Common myeloid progenitor, CD34-positive (primary cell): ENCODE data around the gene VPS29.

Source experiments
- CTCF ChIA-PET: fragments of 350-600 bp; sonication (Branson Sonifier 250); formaldehyde crosslinking; loops from one replicate; lab custom pipeline; 2021; ENCODE audit warnings: antibody characterized with exemption; lab: Charles Lee
- POLR2A ChIA-PET: fragments of 350-600 bp; sonication (Branson Sonifier 250); formaldehyde crosslinking; loops from one replicate; lab custom pipeline; 2021; ENCODE audit warnings: antibody characterized with exemption; lab: Charles Lee
- DNase-seq, 3 donors: peaks; one replicate each; pipeline versions ENCODE4 v3.0.0 to v3.0.0-alpha.2; 2013
- H3K27ac ChIP-seq, 2 experiments: 1 replicate in 1 of 2; 2 replicates in 1 of 2; pipeline ENCODE4 v1.7.0; 2013; ENCODE audit warnings: inconsistent platforms in 2 of 2, low read length in 2 of 2, mild to moderate bottlenecking in 2 of 2, low read depth in 1 of 2, moderate library complexity in 1 of 2; ENCODE audit not compliant: severe bottlenecking in 2 of 2, insufficient read depth in 1 of 2, poor library complexity in 1 of 2
- H3K27me3 ChIP-seq, 5 experiments: replicated peaks in 2 of 5; 1 replicate in 3 of 5; 2 replicates in 2 of 5; pipeline versions ENCODE4 v1.6.1 to v1.7.0; 2013; ENCODE audit warnings: low read length in 4 of 5, mild to moderate bottlenecking in 2 of 5, moderate library complexity in 2 of 5, inconsistent platforms in 1 of 5; ENCODE audit not compliant: insufficient read depth in 5 of 5, control insufficient read depth in 4 of 5
- H3K36me3 ChIP-seq, 4 experiments: 1 replicate in 2 of 4; 2 replicates in 2 of 4; pipeline versions ENCODE4 v1.6.1 to v1.7.0; 2013; ENCODE audit warnings: low read length in 3 of 4, control low read depth in 1 of 4, mild to moderate bottlenecking in 1 of 4; ENCODE audit not compliant: control insufficient read depth in 4 of 4, insufficient read depth in 4 of 4
- H3K4me1 ChIP-seq, 4 experiments: 1 replicate in 3 of 4; 2 replicates in 1 of 4; pipeline versions ENCODE4 v1.6.1 to v1.7.1; 2013; ENCODE audit warnings: low read length in 3 of 4, mild to moderate bottlenecking in 3 of 4, control low read depth in 1 of 4, inconsistent platforms in 1 of 4, moderate library complexity in 1 of 4; ENCODE audit not compliant: control insufficient read depth in 4 of 4, insufficient read depth in 4 of 4; ENCODE audit errors: control extremely low read depth in 1 of 4
- H3K4me3 ChIP-seq, 7 experiments: 1 replicate in 4 of 7; 2 replicates in 3 of 7; pipeline versions ENCODE4 v1.5.1 to v1.7.0; 2013; ENCODE audit warnings: mild to moderate bottlenecking in 7 of 7, low read length in 6 of 7, moderate library complexity in 6 of 7, inconsistent platforms in 2 of 7, low read depth in 2 of 7, control low read depth in 1 of 7; ENCODE audit not compliant: insufficient read depth in 4 of 7, control insufficient read depth in 1 of 7; ENCODE audit errors: extremely low read depth in 1 of 7
- H3K9me3 ChIP-seq, 5 experiments: 1 replicate in 4 of 5; 2 replicates in 1 of 5; pipeline versions ENCODE4 v1.6.1 to v1.7.1; 2013; ENCODE audit warnings: low read length in 4 of 5, mild to moderate bottlenecking in 2 of 5, inconsistent platforms in 1 of 5, low read depth in 1 of 5, moderate library complexity in 1 of 5; ENCODE audit not compliant: control insufficient read depth in 4 of 5, insufficient read depth in 2 of 5; ENCODE audit errors: control extremely low read depth in 1 of 5
- WGBS: methylation state at CpG from one replicate; pipeline ENCODE4 v1.1.5; 2013; ENCODE audit not compliant: insufficient coverage; 5-methylcytosine and 5-hydroxymethylcytosine counted together

Gene VPS29

GRCh38 chr12:110537605-110538409 lies 35.9 kb upstream of the VPS29 start:
- POLR2A ChIA-PET, result no interaction called here
- Histone ChIP-seq H3K27ac (no peak overlapping the region), H3K4me1 (no peaks in the 10 kb centered on the region), H3K4me3 (no peak overlapping the region), H3K27me3 (no peaks in the 10 kb centered on the region), H3K36me3 (peaks cover 29 to 77% (median 58%) of the 10 kb centered on the region in 4 experiments), H3K9me3 (no peaks in the 10 kb centered on the region)
- DNase-seq, result no peak
- CTCF ChIA-PET, result interaction anchor here (0.5 to 6.2 kb wide), 8 partner anchors 9 to 65 kb away, joined by 3 to 44 read pairs (median 5); no protein-coding TSS in a partner anchor
- 96% methylated on average over 9 of the region's 9 CpGs for WGBS

- Histone ChIP-seq H3K4me3 (no peak overlapping the region), H3K27me3 (no peaks in the 10 kb centered on the region), H3K27ac (no peak overlapping the region), H3K36me3 (peaks cover 34 to 75% (median 58%) of the 10 kb centered on the region in 4 experiments), H3K9me3 (no peaks in the 10 kb centered on the region), H3K4me1 (no peaks in the 10 kb centered on the region)
- DNase-seq, result no peak
- POLR2A ChIA-PET, result no interaction called here
- WGBS, result 88% methylated on average over 1 of the region's 4 CpGs
- CTCF ChIA-PET, result interaction anchor here (0.5 to 5.2 kb wide), 6 partner anchors 9 to 273 kb away, joined by 3 to 30 read pairs (median 4); no protein-coding TSS in a partner anchor
Measured at GRCh38 chr12:110536834-110537604, 35.1 kb upstream of the VPS29 start.

- POLR2A ChIA-PET, result interaction anchor here (1.1 kb wide), 1 partner anchor 10 kb away, joined by 3 read pairs; no protein-coding TSS in a partner anchor
- Histone ChIP-seq H3K4me3 (no peak overlapping the region), H3K27me3 (no peaks in the 10 kb centered on the region), H3K4me1 (no peaks in the 10 kb centered on the region), H3K36me3 (peaks cover 36 to 72% (median 62%) of the 10 kb centered on the region in 4 experiments), H3K9me3 (no peaks in the 10 kb centered on the region), H3K27ac (no peak overlapping the region)
- CTCF ChIA-PET, result interaction anchor here (0.8 to 3.4 kb wide), 4 partner anchors 9 to 66 kb away, joined by 3 to 21 read pairs (median 7); no protein-coding TSS in a partner anchor
- WGBS, result 100% methylated on average over 1 of the region's 6 CpGs
- DNase-seq, result no peak
Measured at GRCh38 chr12:110534811-110535210, 32.9 kb upstream of the VPS29 start.

- H3K9me3 ChIP-seq, result no peaks in the 10 kb centered on the region
- ChIA-PET CTCF (interaction anchor here (0.8 to 3.4 kb wide), 7 partner anchors 10 to 83 kb away, joined by 3 to 21 read pairs (median 4); partner anchors contain the start of gene ARPC3), POLR2A (interaction anchor here (0.7 to 1.1 kb wide), 2 partner anchors 11 to 1311 kb away, joined by 3 read pairs; no protein-coding TSS in a partner anchor)
- no peaks in the 10 kb centered on the region for H3K27me3 ChIP-seq
- DNase-seq, result no peak
- H3K36me3 ChIP-seq, result peaks cover 30 to 63% (median 56%) of the 10 kb centered on the region in 4 experiments
- H3K4me3 ChIP-seq, result no peak overlapping the region
- WGBS, result 96% methylated on average over 3 of the region's 6 CpGs
- no peak overlapping the region for H3K27ac ChIP-seq
- no peaks in the 10 kb centered on the region for H3K4me1 ChIP-seq
Measured at GRCh38 chr12:110533607-110534006, 31.7 kb upstream of the VPS29 start.

GRCh38 chr12:110532644-110533043 lies 30.7 kb upstream of the VPS29 start:
- Histone ChIP-seq H3K4me1 (no peaks in the 10 kb centered on the region), H3K27ac (no peak overlapping the region), H3K4me3 (no peak overlapping the region), H3K27me3 (no peaks in the 10 kb centered on the region), H3K9me3 (no peaks in the 10 kb centered on the region), H3K36me3 (peaks cover 23 to 53% (median 48%) of the 10 kb centered on the region in 4 experiments)
- 83% methylated on average over 3 of the region's 3 CpGs for WGBS
- ChIA-PET CTCF (interaction anchor here (1.9 to 7.7 kb wide), 4 partner anchors 11 to 68 kb away, joined by 6 to 50 read pairs (median 9); no protein-coding TSS in a partner anchor), POLR2A (interaction anchor here (0.8 kb wide), 1 partner anchor 53 kb away, joined by 3 read pairs; no protein-coding TSS in a partner anchor)
- no peak for DNase-seq

- ChIA-PET CTCF (interaction anchor here (0.6 to 7.7 kb wide), 3 partner anchors 11 to 69 kb away, joined by 3 to 50 read pairs (median 6); no protein-coding TSS in a partner anchor), POLR2A (no interaction called here)
- Histone ChIP-seq H3K4me3 (no peak overlapping the region), H3K36me3 (peaks cover 16 to 45% (median 42%) of the 10 kb centered on the region in 4 experiments), H3K9me3 (no peaks in the 10 kb centered on the region), H3K27me3 (no peaks in the 10 kb centered on the region), H3K27ac (no peak overlapping the region), H3K4me1 (no peaks in the 10 kb centered on the region)
- no peak for DNase-seq
- WGBS, result no CpG with 5 or more reads among the region's 2 CpGs
Measured at GRCh38 chr12:110531741-110532333, 29.9 kb upstream of the VPS29 start.
